Keratinocyte (primary cell): ENCODE results near the gene CLDND1. TPM values are rescaled to one million over a fixed set of nuclear protein-coding genes. Genes with fewer than 3 reads are reported as not detected.

Source experiments
- DNase-seq: peaks from one replicate; pipeline ENCODE4 v3.0.0-alpha.2; 2011; ENCODE audit warnings: low read depth, missing footprints, low spot score
- FAIRE-seq: peaks from 2 replicates; lab custom pipeline; 2011; peaks lifted over from hg19 to GRCh38; lab: Jason Lieb, UNC
- H2AFZ ChIP-seq: 2 replicates; pipeline ENCODE4 v1.6.0; 2012; ENCODE audit warnings: low read length, control low read depth, inconsistent platforms; ENCODE audit not compliant: control insufficient read depth
- H3K27ac ChIP-seq: 2 replicates; pipeline ENCODE4 v1.5.1; 2011; ENCODE audit warnings: low read length; ENCODE audit not compliant: control insufficient read depth, insufficient read depth
- H3K27me3 ChIP-seq: 3 replicates; pipeline ENCODE4 v1.6.0; 2011; ENCODE audit warnings: low read length; ENCODE audit not compliant: control insufficient read depth, insufficient read depth; ENCODE audit errors: extremely low read depth
- H3K36me3 ChIP-seq, 2 experiments: 2 replicates in 1 of 2; 3 replicates in 1 of 2; pipeline ENCODE4 v1.5.1; 2011; ENCODE audit warnings: low read length in 2 of 2, mild to moderate bottlenecking in 1 of 2; ENCODE audit not compliant: control insufficient read depth in 2 of 2, insufficient read depth in 2 of 2; ENCODE audit errors: extremely low read depth in 1 of 2
- H3K4me1 ChIP-seq: 3 replicates; pipeline ENCODE4 v1.5.1; 2011; ENCODE audit warnings: low read length; ENCODE audit not compliant: control insufficient read depth, insufficient read depth; ENCODE audit errors: extremely low read depth
- H3K4me2 ChIP-seq: 3 replicates; pipeline ENCODE4 v1.6.0; 2011; ENCODE audit warnings: low read depth, low read length; ENCODE audit not compliant: control insufficient read depth, insufficient read depth; ENCODE audit errors: extremely low read depth
- H3K4me3 ChIP-seq, 3 experiments: fragments of 200-600 bp in 1 of 3; sonication (generic) in 1 of 3; 2 replicates in 2 of 3; 3 replicates in 1 of 3; pipeline ENCODE4 v1.5.1; 2011 to 2016; ENCODE audit warnings: low read length in 3 of 3, mild to moderate bottlenecking in 3 of 3, control low read depth in 2 of 3, inconsistent platforms in 1 of 3, low read depth in 1 of 3, mixed read lengths in 1 of 3, mixed run types in 1 of 3, moderate library complexity in 1 of 3; ENCODE audit not compliant: control insufficient read depth in 2 of 3, insufficient read depth in 2 of 3; ENCODE audit errors: extremely low read depth in 1 of 3
- H3K79me2 ChIP-seq: 2 replicates; pipeline ENCODE4 v1.6.0; 2012; ENCODE audit warnings: low read length; ENCODE audit not compliant: control insufficient read depth, insufficient read depth
- H3K9ac ChIP-seq: 3 replicates; pipeline ENCODE4 v1.6.0; 2011; ENCODE audit warnings: low read length; ENCODE audit not compliant: control insufficient read depth, insufficient read depth; ENCODE audit errors: extremely low read depth
- H3K9me1 ChIP-seq: 3 replicates; pipeline ENCODE4 v1.6.0; 2011; ENCODE audit warnings: low read length; ENCODE audit not compliant: control insufficient read depth, insufficient read depth; ENCODE audit errors: extremely low read depth
- H3K9me3 ChIP-seq: 2 replicates; pipeline ENCODE4 v1.5.1; 2012; ENCODE audit warnings: low read depth, low read length; ENCODE audit not compliant: control insufficient read depth
- H4K20me1 ChIP-seq: 3 replicates; pipeline ENCODE4 v1.6.0; 2011; ENCODE audit warnings: low read length; ENCODE audit not compliant: control insufficient read depth, insufficient read depth; ENCODE audit errors: extremely low read depth
- EZH2 ChIP-seq: IDR thresholded peaks from one replicate; pipeline ENCODE4 v1.6.1; 2012; ENCODE audit warnings: inconsistent platforms, mild to moderate bottlenecking, low read length, moderate library complexity
- dilution Hi-C: fragments of 300-500 bp; cut with MboI; formaldehyde crosslinking; loops from one replicate; pipeline ENCODE4 v1.7.0; 2020; ENCODE audit warnings: low sequenced_read_pairs; ENCODE audit not compliant: extremely low pct_ligation_motif_present
- polyA plus RNA-seq, 5 experiments: library from polyadenylated mRNA; depleted of rRNA in 3 of 5; stranded (reverse) in 3 of 5; stranded (forward) in 1 of 5; unstranded in 1 of 5; fragments of >200 nt; gene quantifications; 1 replicate in 1 of 5; 2 replicates in 3 of 5; 3 replicates in 1 of 5; pipeline versions ENCODE4 v1.2.1 to v1.2.3, GENCODE V29; 2011 to 2012; ENCODE audit warnings: missing spikeins in 2 of 5, low read depth in 1 of 5, low replicate concordance in 1 of 5
- TF ChIP-seq, protein P1 (sequence below), 3 experiments: IDR thresholded peaks in 1 of 3; conservative IDR thresholded peaks in 1 of 3; optimal IDR thresholded peaks in 1 of 3; 2 replicates in 2 of 3; 3 replicates in 1 of 3; pipeline versions ENCODE3 to v1.5.1; 2011; ENCODE audit warnings: low read length in 3 of 3, mild to moderate bottlenecking in 3 of 3, moderate library complexity in 2 of 3, control low read depth in 1 of 3, inconsistent platforms in 1 of 3; ENCODE audit not compliant: insufficient read depth in 2 of 3; ENCODE audit errors: extremely low read depth in 1 of 3

The CLDND1 gene
- polyA plus RNA-seq, 1 donor (not counting 4 experiments of a cell fraction or from before 2014, with no cell fraction given): 137 TPM

DNA sequence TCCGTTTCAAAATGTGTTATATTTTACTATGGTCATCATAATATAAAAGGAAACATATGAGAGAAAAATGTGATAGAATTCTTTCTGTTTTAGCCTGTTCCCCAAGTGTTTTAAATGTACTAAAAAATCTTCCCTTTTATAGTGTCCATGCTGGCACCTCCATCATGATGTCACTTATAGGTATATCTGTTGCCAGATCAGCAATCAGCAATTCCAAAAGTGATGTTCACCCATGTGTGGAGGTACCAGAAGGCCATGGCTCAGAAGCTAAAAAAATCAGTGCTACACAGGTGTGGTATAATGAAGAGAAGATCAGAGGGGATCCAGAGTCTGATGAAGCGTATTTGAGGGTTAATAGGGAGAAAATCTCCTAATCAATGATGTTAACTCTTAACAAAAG lies 8.0 kb upstream of the CLDND1 start:
- Histone ChIP-seq H3K9ac (no peak overlapping the region), H2AFZ (no peak overlapping the region), H3K36me3 (no peaks in the 10 kb centered on the region), H3K9me1 (no peaks in the 10 kb centered on the region), H3K27ac (no peak overlapping the region), H3K79me2 (no peaks in the 10 kb centered on the region), H3K9me3 (no peaks in the 10 kb centered on the region), H3K27me3 (no peaks in the 10 kb centered on the region), H3K4me1 (no peaks in the 10 kb centered on the region), H3K4me2 (no peak overlapping the region), H3K4me3 (no peak overlapping the region), H4K20me1 (no peaks in the 10 kb centered on the region)
- dilution Hi-C loops: no loop called here
- FAIRE-seq: no peak
- no peak for DNase-seq
- TF ChIP-seq, protein P1, sequence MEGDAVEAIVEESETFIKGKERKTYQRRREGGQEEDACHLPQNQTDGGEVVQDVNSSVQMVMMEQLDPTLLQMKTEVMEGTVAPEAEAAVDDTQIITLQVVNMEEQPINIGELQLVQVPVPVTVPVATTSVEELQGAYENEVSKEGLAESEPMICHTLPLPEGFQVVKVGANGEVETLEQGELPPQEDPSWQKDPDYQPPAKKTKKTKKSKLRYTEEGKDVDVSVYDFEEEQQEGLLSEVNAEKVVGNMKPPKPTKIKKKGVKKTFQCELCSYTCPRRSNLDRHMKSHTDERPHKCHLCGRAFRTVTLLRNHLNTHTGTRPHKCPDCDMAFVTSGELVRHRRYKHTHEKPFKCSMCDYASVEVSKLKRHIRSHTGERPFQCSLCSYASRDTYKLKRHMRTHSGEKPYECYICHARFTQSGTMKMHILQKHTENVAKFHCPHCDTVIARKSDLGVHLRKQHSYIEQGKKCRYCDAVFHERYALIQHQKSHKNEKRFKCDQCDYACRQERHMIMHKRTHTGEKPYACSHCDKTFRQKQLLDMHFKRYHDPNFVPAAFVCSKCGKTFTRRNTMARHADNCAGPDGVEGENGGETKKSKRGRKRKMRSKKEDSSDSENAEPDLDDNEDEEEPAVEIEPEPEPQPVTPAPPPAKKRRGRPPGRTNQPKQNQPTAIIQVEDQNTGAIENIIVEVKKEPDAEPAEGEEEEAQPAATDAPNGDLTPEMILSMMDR (optimal IDR thresholded peaks at IDR 0.05 in 1 of 3, IDR thresholded peaks at IDR 0.05 in 1 of 3, conservative IDR thresholded peaks at IDR 0.05 in 1 of 3; ENCODE audit: extremely low read depth in 1 of 3, insufficient read depth in 2 of 3, low read length in 3 of 3): no peak
- no peak for TF ChIP-seq EZH2

DNA sequence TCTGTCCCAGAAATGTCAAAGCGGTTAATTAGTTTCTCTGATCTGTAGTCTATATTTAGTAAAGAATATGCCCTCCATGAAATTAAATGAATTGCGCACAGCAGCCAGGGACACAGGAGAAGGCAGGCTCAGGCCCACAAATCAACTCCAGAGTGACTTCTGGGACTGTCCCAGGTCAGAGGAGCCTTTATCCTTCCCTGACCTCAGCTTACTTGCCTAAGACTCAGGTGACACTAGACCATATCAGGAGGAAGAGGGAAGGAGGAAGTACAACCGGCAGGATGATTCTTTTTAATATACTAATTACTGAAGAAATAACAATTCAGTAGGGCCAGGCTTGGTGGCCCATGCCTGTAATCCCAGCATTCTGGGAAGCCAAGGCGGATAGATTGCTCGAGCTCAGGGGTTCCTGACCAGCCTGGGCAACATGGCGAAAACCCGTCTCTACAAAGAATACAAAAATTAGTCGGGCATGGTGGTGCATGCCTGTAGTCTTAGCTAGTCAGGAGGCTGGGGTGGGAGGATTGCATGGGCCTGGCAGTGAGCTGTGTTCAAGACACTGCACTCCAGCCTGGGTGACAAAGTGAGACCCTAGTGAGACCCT lies 7.3 kb upstream of the CLDND1 start:
- FAIRE-seq (no peak), DNase-seq (no peak)
- Histone ChIP-seq H3K4me3 (no peak overlapping the region), H2AFZ (no peak overlapping the region), H3K4me1 (no peaks in the 10 kb centered on the region), H3K9me3 (no peaks in the 10 kb centered on the region), H3K36me3 (no peaks in the 10 kb centered on the region), H3K79me2 (no peaks in the 10 kb centered on the region), H3K27me3 (no peaks in the 10 kb centered on the region), H3K9ac (no peak overlapping the region), H3K9me1 (no peaks in the 10 kb centered on the region), H3K27ac (no peak overlapping the region), H4K20me1 (no peaks in the 10 kb centered on the region), H3K4me2 (no peak overlapping the region)
- TF ChIP-seq, protein P1 (optimal IDR thresholded peaks at IDR 0.05 in 1 of 3, IDR thresholded peaks at IDR 0.05 in 1 of 3, conservative IDR thresholded peaks at IDR 0.05 in 1 of 3; ENCODE audit: extremely low read depth in 1 of 3, insufficient read depth in 2 of 3, low read length in 3 of 3): no peak
- no peak for TF ChIP-seq EZH2
- dilution Hi-C loops: no loop called here
